ENCODE data around the gene ASIC1.

The ASIC1 gene

DNA sequence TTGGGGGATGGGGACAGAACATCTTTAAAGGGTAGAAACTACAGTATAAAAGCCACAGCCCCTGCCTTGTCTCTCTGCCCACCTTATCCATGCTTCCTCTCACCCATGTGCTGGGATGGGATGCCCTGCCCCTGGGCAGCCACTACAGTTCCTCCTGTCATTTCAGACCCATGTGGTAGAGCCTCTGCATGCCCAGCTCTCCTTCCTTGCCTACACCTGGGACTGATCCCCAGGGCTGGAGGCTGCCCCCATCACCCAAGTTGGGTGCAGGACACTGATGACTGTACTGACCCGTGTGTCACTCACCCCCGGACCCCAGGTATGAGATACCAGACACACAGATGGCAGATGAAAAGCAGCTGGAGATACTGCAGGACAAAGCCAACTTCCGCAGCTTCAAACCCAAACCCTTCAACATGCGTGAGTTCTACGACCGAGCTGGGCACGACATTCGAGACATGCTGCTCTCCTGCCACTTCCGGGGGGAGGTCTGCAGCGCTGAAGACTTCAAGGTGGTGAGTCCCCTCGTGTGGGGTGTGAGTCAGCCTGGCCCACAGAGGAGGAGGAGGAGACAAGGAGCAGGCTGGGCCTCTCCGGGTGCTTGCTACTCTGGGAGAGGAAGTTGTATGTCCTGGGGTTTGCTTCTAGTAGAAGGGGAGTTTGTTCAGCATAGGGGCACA, 2.2 kb downstream of the ASIC1 start:
- DNase-seq (ENCODE audit: insufficient read length, low spot score) (no peak), FAIRE-seq (peak; percentile 51)

DNA sequence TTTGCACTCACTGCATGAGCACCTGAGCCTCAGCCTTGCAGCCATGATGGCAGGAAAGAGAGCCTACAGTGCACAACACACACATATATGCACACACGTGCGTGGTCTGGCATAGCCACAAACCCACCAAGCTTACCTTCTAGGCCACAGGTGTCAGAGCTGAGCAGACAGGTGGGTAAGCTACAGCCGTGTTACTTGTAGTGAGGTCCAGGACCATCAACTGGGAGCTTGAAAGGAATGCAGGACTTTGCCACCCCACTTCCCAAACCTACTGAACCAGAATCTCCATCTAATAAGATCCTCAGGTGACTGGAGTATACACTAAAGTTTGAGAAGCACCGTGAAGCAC, 2.7 kb downstream of the ASIC1 start:
- DNase-seq (ENCODE audit: insufficient read length, low spot score): no peak
- FAIRE-seq: no peak

DNA sequence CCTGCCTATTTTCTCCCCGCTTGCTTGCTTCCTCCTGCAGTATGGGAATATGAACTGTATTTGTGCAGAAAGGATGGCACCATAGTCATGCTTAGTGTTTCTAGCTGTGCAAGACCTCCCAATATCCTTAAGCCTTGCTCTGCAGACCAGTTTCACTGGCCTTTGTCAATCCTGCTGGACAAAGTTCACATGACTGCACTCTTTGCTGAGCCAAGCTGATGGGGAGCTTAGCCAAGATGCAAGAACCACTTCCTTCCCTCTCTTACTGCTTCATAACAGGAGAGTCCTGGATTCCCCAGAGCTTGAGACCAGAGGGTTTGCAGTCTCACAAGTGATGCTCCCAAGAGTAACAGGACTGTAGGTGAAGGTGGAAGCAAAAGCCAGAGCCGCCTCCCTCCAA, 3.8 kb downstream of the ASIC1 start:
- FAIRE-seq (no peak), DNase-seq (ENCODE audit: insufficient read length, low spot score) (no peak)

DNA sequence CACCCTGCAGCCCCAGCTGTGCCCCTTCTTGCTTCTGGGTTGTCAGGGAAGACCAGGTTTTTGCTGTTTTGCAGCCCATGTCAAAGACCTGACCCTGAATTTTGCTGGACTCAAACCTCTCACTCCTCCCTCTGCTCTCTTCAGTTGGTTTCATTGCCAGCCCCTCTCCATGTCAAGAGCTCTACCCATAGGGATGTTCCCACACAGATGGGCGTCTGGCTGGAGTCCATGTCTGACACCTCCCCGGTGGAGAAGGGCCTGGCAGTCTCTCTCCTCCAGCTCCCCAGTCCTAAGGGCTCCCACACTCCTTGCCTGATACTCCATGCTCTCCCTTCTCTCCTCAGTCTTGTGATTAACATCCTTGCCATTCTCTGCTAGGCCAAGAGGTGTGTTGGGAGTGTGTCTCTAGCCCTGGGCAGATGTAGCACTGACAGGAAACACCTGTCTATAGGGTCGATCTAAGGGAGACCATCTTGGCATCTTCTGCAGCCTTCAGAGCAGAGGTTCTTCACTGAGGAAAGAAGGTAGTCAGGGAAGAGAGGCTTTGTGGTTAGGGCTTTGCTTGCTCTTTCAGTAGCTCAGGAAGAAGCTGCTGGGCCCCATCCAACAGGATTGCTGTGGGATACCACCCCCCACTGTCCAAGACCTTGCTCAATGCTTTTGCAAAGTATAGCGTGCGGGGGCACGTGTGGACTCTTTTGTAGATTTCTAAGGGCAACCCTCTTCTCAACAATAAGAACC, 4.7 kb downstream of the ASIC1 start:
- FAIRE-seq: no peak
- no peak for DNase-seq (ENCODE audit: insufficient read length, low spot score)

DNA sequence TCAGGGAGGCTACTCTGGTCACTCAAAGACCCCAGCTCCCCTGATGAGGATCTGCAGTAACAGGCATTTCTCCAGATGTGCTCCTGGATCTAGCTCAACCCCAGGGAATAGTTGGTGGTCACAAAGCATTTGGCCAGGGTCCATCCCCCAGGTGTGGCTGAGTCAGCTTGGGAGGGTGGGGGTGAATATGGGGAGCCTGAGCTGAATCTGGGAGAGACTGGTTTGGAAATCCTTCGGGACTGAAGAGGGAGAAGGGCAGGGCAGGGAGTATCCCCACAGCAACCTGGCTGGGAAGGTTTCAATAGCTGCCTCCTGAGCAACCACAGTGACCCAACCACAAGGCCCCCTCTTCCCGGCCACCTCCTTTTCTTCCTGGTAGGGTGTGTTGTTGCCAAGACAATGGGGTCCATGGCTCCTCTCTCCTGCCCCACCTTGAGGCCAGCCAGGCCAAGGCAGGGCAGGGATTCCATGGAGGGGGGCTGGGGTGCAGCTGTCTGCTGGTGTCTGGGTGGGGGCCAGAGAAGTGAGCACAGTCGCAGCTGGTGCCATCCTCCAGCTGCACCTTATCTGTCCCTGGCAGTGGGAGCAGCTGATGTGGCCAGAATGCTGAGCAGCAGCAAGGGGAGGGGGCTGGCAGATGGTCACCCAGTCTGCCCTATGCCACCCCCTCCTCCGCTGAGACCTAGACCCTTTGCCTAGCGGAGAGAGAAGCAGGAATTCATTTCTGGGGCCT, 5.5 kb downstream of the ASIC1 start:
- DNase-seq (ENCODE audit: insufficient read length, low spot score): no peak
- no peak for FAIRE-seq

DNA sequence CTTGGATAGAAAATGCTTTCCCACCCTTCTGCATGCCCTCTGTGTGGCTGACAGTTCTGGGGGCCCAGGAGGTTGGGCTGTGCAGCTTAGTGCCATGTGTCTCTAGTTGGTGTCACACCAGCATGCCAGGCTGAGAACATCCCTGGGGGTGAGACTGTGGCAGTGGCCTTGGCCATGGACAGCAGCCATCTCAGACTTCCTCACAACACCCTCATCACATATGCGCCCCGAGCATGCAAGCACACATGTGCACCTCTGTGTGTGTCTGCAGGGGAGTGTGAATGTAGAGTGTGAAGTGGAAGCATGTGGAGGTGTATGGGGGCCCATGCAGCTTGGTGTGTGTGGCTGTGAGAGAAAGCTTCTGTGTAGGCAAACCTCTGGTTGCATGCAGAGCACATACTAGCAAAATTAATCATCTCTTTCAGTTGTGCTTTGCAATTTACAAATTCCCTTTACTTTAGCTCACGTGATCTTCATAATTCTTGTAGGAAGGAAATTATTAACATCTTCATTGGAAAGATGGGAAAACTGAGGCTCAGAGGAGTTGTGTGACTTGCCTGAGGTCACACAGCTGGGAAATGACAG, 8.4 kb downstream of the ASIC1 start:
- no peak for DNase-seq (ENCODE audit: insufficient read length, low spot score)
- FAIRE-seq: no peak

DNA sequence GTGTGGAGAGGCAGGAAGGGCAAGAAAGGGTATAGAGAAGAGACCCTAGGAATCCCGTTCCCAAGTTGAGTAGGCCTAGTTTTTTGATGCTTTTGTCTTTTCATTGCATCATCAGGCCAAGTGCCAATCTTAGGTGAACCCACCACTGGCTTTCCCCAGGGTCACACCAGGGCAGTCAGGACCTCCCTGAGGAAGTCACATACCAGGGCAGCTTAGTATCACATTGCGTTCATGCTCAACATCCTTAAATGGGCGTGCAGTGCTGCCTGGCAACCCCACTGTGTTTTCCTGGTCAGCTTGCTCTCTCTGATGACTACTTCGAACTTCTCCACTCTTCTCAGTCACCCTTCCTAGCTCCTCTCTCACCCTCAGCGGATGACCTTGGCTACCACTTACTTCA, 9.0 kb downstream of the ASIC1 start:
- FAIRE-seq (peak; percentile 55), DNase-seq (ENCODE audit: insufficient read length, low spot score) (peak; percentile 55)

DNA sequence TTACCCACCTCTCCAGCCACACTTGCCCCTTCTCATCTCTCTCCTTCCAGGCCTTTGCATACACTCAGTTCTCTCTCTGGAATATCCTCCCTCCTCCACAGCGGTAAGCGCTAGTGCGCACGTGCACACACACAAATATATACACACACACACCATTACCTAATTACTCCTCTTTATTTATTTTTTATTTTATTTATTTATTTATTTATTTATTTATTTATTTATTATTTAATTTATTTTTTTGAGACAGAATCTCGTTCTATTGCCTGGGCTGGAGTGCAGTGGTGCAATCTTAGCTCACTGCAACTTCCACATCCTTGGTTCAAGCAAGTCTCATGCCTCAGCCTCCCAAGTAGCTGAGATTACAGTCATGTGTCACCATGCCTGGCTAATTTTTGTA, 11.7 kb downstream of the ASIC1 start:
- no peak for DNase-seq (ENCODE audit: insufficient read length, low spot score)
- FAIRE-seq: no peak

DNA sequence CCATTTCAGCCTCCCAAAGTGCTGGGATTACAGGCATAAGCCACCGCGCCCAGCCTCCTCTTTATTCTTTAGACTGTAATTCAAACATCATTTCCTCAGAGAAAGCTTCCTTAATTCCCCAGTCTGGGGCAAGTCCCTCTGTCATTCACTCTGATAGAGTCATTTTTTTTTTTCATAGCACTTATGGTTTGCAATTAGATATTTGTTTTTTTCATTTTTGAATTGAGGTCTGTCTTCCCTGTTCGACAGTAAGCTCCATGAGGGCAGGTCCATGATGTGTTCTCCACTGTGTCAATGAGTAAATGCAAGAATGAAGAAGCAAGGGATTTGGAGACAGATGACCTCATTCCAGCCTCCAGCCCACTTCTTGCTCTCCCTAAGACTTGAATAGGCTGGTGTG, 12.1 kb downstream of the ASIC1 start:
- DNase-seq (ENCODE audit: insufficient read length, low spot score): no peak
- FAIRE-seq: no peak

DNA sequence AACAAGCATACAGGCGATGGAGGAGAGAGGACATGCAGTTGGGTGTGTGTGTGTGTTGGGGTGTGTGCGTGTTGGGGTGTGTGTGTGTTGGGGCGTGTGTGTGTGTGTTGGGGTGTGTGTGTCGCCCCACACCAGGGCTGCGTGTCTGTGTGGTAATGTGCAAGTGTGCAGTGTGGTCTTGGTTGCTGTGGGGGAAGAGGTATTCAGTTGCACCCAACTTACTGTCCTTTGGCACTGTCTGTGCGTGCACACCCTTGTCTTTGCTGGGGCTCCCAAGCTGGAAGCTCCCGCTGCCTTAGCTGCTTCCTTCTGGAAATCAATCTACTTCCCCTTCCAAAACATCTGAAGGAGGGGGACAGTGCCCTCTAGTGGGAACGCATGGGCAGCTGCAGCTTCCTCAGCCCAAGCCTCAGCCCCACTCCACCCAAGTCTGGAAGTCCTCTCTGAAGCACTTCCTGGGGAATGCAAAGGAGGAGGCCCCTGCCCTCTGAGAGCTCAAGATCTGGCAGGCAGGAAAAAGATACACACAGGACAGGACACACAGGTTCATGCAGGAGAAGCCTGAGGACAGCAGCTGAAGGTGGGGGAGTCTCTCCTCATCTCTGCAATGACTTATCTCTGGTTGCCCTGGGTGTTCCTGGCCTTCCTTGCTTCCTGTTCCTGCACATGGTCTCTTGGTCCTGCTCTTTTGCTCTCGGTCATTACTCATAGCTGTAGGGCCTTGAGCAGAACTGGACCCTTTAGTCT, 13.1 kb downstream of the ASIC1 start:
- peak; percentile 69 for FAIRE-seq
- DNase-seq (ENCODE audit: insufficient read length, low spot score): peak; percentile 80

DNA sequence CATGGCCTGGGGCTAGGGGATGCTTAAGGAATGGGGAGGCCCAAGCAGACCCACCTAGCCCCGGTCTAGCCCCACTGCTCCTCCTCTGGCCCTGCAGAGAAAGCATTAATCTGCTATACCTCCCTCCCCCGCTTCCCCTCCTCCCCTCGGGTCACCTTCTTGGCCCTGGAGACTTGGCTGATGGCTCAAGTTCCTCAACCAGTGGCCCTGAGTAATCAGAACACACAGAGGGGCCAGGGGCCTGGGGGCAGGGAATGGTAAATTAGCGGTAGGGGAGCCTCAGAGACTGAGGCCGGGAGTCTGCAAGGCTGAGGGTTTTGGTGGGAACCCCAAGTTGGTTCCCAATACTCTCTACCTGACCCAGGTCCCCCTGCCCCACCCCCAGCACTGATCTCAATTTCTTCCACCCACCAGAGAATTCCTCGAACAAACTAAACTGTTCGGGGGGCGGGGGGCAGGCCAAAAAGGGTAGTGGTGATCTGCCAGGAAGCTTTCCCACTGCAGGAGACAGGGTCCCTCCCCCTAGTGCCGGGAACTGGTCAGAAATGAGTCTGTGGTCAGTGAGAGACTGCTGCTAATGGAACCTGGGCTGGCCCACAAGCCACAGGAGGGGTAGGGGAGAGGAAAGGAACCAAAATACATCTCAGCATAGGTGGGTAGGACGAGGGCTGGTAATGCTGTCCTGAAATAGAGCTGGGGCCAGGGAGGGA, 15.0 kb downstream of the ASIC1 start:
- FAIRE-seq (no peak), DNase-seq (ENCODE audit: insufficient read length, low spot score) (no peak)

DNA sequence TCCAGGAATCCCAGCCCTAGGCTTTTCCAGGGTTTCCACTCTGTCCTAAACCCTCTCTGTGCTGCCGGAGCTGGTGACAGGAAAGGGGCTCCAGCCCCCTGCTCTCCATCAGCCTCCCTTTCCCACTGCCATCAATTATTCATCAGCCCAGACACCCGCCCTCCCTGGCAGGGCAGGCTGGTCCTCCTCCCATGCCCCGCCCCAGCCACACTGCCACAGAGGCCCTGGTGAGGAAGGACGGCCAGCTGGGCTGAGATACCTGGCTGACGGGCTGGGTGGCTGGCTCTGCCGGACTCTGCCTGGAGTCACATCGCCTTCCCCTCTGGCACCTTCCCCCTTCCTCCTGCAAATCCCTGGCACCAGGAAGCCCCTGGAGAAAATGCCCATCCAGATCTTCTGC, 15.8 kb downstream of the ASIC1 start:
- no peak for DNase-seq (ENCODE audit: insufficient read length, low spot score)
- FAIRE-seq: no peak

DNA sequence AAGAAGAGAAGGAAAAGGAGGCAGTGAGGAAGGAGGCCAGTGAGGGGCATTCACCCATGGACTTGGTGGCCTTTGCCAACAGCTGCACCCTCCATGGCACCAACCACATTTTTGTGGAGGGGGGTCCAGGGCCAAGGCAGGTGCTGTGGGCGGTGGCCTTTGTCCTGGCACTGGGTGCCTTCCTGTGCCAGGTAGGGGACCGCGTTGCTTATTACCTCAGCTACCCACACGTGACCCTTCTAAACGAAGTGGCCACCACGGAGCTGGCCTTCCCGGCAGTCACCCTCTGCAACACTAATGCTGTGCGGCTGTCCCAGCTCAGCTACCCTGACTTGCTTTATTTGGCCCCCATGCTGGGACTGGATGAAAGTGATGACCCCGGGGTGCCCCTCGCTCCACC, 16.3 kb downstream of the ASIC1 start:
- FAIRE-seq (no peak), DNase-seq (ENCODE audit: insufficient read length, low spot score) (no peak)

DNA sequence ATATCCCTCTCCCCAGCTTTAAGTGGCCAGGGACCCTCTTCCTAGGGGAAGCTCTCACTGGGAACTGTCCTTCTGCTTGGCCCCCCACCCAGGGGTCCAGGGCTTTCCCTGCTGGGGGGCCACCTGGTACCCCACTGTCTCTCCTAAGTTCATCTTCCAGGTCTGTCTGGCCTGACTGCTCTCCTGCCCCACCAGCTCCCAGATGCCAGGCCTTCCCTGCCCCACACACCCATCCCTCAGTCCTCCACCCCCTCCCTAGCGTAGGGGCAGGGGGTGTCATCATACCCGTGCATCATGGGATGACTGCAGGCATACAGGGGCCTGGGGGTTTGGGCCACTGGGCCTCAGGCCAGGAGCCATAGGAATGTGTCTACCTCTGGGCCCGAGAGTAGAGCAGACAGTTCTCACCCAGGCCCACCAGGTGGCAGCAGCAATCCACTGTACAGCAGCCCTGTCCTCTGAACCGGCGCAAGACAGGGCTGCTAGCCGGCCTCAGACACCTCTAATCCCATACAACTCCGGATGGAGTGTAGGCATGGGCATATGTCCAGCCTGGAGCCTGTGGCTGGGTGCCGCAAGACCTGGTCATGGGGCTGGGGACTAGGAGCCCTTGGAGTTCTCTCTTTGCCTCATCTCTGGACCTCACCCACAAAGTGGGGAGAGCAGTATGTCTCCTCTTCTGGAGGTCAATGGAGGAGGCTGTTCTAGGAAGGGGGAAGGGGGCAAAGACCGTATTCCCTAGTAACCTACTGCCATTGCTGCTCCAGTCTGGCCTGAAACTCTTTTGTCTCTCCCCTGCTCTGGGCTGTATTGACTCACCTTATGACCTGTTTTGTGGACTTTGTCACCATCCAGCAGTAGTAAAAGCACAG, 17.8 kb downstream of the ASIC1 start:
- DNase-seq (ENCODE audit: insufficient read length, low spot score): peak; percentile 88
- peak; percentile 89 for FAIRE-seq

DNA sequence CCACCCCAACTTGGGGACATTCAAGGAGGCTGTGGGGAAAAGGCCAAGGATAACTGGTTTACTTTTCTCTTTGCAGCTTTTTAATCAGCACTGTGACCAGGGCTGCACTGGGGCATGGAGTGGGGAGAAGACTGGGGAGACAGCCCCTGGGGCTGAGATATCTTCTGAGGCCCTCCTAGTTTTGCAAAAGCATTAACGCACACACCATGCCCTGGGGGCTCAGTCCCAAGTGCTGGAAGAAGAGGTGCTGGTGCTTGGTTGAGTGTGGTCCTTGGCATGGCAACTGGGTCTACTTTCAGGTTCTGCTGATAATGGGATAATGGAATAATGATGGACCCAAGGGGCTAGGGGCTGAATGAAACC, 18.4 kb downstream of the ASIC1 start:
- no peak for FAIRE-seq
- no peak for DNase-seq (ENCODE audit: insufficient read length, low spot score)

DNA sequence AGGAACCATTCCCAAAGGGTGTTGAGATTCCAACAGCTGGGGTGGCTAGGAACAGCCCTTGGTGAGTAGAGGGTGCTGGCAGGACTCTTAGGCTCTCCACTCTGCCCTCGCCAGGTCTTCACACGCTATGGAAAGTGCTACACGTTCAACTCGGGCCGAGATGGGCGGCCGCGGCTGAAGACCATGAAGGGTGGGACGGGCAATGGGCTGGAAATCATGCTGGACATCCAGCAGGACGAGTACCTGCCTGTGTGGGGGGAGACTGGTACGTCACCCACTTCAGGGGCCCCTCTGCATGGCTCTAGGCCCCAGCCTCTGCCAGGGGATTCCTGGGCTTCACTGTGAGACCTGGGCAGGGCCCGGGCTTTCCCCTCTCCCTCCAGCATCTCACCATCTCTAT, 19.7 kb downstream of the ASIC1 start:
- FAIRE-seq: no peak

DNA sequence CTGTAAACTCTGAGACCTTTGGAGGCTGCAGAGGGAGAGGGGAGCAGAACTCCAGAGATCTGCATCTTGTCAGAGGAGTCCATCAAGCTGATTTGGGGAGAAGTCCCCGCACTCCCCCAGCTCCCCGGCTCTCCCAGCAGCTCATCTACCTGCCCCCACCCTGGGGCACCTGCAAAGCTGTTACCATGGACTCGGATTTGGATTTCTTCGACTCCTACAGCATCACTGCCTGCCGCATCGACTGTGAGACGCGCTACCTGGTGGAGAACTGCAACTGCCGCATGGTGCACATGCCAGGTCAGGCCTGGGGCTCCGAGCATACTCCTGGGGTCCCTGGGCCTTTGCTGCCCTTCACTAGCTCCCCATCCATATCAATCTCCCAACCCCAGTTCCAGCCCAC, 20.9 kb downstream of the ASIC1 start:
- FAIRE-seq (no peak), DNase-seq (ENCODE audit: insufficient read length, low spot score) (no peak)

More for the DNA sequence above, 19.7 kb downstream of the ASIC1 start:
- no peak for DNase-seq (ENCODE audit: insufficient read length, low spot score)

DNA sequence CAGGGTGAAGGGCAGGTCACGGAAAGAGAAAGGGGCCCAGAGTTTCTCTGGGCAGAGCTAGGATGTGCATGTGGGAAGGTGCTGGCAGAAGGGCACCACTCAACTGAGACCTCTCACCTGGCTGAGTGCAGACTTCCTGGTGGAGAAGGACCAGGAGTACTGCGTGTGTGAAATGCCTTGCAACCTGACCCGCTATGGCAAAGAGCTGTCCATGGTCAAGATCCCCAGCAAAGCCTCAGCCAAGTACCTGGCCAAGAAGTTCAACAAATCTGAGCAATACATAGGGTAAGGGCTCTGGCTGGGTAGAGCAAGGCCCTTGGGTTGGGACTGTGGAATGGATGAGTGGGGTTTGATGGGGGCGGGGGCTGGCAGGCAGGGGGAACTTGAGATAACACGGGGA, 22.4 kb downstream of the ASIC1 start:
- FAIRE-seq: no peak

DNA sequence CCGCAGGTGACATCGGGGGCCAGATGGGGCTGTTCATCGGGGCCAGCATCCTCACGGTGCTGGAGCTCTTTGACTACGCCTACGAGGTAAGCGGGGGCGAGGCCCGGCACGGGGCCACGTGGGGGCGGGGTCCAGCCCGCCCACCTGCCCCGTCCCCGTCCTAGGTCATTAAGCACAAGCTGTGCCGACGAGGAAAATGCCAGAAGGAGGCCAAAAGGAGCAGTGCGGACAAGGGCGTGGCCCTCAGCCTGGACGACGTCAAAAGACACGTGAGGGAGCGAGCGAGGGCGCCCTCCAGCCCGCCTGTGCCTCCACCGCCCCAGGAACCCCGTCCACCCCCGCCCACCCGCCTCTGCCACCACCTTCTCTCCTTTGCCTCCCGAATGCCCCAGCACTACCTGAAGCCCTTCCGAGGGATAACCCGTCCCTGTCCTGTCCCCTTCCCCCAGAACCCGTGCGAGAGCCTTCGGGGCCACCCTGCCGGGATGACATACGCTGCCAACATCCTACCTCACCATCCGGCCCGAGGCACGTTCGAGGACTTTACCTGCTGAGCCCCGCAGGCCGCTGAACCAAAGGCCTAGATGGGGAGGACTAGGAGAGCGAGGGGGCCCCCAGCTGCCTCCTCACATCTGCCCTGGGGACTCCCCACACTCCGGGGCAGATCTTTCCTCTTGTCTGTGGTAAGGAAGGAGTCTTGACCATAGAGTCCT, 23.9 kb downstream of the ASIC1 start:
- no peak for FAIRE-seq
- no peak for DNase-seq (ENCODE audit: insufficient read length, low spot score)

More for the DNA sequence above, 22.4 kb downstream of the ASIC1 start:
- DNase-seq (ENCODE audit: insufficient read length, low spot score): no peak
